Measurements from ENCODE around the gene PAPSS2. TPM values are rescaled to one million over a fixed set of nuclear protein-coding genes. Genes with fewer than 3 reads are reported as not detected.

Gene PAPSS2
- total and polyA plus RNA-seq, 4 donors = 24.3 to 86.5 (median 59.3) TPM

DNA sequence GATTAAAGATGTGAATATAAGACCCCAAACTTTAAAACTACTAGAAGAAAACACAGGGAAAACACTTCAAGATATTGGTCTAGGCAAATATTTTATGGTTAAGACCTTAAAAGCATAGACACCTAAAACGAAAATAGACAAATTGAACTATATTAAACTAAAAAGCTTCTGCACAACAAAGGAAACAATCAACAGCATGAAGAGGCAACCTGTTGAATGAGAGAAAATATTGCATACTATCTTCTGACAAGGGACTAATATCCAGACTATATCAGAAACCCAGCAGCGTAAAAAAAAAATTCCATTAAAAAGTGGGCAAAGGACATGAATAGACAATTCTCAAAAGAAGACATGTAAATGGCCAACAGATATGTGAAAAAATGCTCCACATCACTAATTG is 18.6 kb downstream of the PAPSS2 start:
- no peak overlapping the region for H3K4me3 ChIP-seq (ENCODE audit: low read depth in 1 of 3, low read length in 3 of 3)
- no peak overlapping the region for H3K9ac ChIP-seq (ENCODE audit: low read depth in 1 of 2, low read length in 2 of 2)
- H3K4me1 ChIP-seq (ENCODE audit: control insufficient read depth in 4 of 4, insufficient read depth in 4 of 4, low read length in 3 of 4) = peaks cover 0 to 8% (median 4%) of the 10 kb centered on the region in 4 donors
- no peak for DNase-seq (ENCODE audit: low spot score)
- H3K27me3 ChIP-seq (ENCODE audit: control insufficient read depth in 4 of 4, insufficient read depth in 4 of 4, low read length in 3 of 4) = no peaks in the 10 kb centered on the region
- H3K27ac ChIP-seq (ENCODE audit: low read depth in 1 of 2, low read length in 2 of 2) = no peak overlapping the region
- peaks cover 0 to 2% (median 0%) of the 10 kb centered on the region in 4 donors for H3K36me3 ChIP-seq (ENCODE audit: control insufficient read depth in 4 of 4, insufficient read depth in 3 of 4, low read depth in 1 of 4, low read length in 3 of 4)
- no peaks in the 10 kb centered on the region for H3K9me3 ChIP-seq (ENCODE audit: control insufficient read depth in 4 of 4, low read length in 3 of 4)
- TF ChIP-seq, protein P1, sequence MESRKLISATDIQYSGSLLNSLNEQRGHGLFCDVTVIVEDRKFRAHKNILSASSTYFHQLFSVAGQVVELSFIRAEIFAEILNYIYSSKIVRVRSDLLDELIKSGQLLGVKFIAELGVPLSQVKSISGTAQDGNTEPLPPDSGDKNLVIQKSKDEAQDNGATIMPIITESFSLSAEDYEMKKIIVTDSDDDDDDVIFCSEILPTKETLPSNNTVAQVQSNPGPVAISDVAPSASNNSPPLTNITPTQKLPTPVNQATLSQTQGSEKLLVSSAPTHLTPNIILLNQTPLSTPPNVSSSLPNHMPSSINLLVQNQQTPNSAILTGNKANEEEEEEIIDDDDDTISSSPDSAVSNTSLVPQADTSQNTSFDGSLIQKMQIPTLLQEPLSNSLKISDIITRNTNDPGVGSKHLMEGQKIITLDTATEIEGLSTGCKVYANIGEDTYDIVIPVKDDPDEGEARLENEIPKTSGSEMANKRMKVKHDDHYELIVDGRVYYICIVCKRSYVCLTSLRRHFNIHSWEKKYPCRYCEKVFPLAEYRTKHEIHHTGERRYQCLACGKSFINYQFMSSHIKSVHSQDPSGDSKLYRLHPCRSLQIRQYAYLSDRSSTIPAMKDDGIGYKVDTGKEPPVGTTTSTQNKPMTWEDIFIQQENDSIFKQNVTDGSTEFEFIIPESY (IDR thresholded peaks at IDR 0.05) = no peak
- TF ChIP-seq RXRA (IDR thresholded peaks at IDR 0.05) (no peak), TAF1 (conservative IDR thresholded peaks at IDR 0.05) (no peak), HNF4A (conservative IDR thresholded peaks at IDR 0.05) (no peak), SP1 (IDR thresholded peaks at IDR 0.05) (no peak), NR2F2 (IDR thresholded peaks at IDR 0.05) (no peak), RAD21 (IDR thresholded peaks at IDR 0.05) (no peak), JUND (IDR thresholded peaks at IDR 0.05) (no peak), EGR1 (IDR thresholded peaks at IDR 0.05; ENCODE audit: low read depth in 2 of 2) (no peak), FOXA2 (IDR thresholded peaks at IDR 0.05) (no peak), YY1 (IDR thresholded peaks at IDR 0.05) (no peak), FOXA1 (IDR thresholded peaks at IDR 0.05) (no peak), HNF4G (IDR thresholded peaks at IDR 0.05) (no peak), GABPA (IDR thresholded peaks at IDR 0.05 in 1 of 2, conservative IDR thresholded peaks at IDR 0.05 in 1 of 2) (no peak)
- TF ChIP-seq, protein P2, sequence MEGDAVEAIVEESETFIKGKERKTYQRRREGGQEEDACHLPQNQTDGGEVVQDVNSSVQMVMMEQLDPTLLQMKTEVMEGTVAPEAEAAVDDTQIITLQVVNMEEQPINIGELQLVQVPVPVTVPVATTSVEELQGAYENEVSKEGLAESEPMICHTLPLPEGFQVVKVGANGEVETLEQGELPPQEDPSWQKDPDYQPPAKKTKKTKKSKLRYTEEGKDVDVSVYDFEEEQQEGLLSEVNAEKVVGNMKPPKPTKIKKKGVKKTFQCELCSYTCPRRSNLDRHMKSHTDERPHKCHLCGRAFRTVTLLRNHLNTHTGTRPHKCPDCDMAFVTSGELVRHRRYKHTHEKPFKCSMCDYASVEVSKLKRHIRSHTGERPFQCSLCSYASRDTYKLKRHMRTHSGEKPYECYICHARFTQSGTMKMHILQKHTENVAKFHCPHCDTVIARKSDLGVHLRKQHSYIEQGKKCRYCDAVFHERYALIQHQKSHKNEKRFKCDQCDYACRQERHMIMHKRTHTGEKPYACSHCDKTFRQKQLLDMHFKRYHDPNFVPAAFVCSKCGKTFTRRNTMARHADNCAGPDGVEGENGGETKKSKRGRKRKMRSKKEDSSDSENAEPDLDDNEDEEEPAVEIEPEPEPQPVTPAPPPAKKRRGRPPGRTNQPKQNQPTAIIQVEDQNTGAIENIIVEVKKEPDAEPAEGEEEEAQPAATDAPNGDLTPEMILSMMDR (IDR thresholded peaks at IDR 0.05; ENCODE audit: low read depth, low read length, missing input control) = no peak
- TF ChIP-seq, protein P3, sequence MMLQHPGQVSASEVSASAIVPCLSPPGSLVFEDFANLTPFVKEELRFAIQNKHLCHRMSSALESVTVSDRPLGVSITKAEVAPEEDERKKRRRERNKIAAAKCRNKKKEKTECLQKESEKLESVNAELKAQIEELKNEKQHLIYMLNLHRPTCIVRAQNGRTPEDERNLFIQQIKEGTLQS (IDR thresholded peaks at IDR 0.05) = no peak
- TF ChIP-seq, protein P4, sequence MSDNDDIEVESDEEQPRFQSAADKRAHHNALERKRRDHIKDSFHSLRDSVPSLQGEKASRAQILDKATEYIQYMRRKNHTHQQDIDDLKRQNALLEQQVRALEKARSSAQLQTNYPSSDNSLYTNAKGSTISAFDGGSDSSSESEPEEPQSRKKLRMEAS (IDR thresholded peaks at IDR 0.05) = no peak
- TF ChIP-seq, protein P5, sequence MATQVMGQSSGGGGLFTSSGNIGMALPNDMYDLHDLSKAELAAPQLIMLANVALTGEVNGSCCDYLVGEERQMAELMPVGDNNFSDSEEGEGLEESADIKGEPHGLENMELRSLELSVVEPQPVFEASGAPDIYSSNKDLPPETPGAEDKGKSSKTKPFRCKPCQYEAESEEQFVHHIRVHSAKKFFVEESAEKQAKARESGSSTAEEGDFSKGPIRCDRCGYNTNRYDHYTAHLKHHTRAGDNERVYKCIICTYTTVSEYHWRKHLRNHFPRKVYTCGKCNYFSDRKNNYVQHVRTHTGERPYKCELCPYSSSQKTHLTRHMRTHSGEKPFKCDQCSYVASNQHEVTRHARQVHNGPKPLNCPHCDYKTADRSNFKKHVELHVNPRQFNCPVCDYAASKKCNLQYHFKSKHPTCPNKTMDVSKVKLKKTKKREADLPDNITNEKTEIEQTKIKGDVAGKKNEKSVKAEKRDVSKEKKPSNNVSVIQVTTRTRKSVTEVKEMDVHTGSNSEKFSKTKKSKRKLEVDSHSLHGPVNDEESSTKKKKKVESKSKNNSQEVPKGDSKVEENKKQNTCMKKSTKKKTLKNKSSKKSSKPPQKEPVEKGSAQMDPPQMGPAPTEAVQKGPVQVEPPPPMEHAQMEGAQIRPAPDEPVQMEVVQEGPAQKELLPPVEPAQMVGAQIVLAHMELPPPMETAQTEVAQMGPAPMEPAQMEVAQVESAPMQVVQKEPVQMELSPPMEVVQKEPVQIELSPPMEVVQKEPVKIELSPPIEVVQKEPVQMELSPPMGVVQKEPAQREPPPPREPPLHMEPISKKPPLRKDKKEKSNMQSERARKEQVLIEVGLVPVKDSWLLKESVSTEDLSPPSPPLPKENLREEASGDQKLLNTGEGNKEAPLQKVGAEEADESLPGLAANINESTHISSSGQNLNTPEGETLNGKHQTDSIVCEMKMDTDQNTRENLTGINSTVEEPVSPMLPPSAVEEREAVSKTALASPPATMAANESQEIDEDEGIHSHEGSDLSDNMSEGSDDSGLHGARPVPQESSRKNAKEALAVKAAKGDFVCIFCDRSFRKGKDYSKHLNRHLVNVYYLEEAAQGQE (IDR thresholded peaks at IDR 0.05) = no peak
- 97% methylated on average over 2 of the region's 2 CpGs for WGBS

All from liver (tissue), 9 donors.